GM12878 (cell line): Measurements from ENCODE around the gene ZNF491.

Source experiments
- KDM1A ChIP-seq: fragments of 200-600 bp; sonication (generic); IDR thresholded peaks from 2 replicates; pipeline ENCODE4 v1.6.1; 2016; ENCODE audit warnings: borderline replicate concordance
- MEF2A ChIP-seq: IDR thresholded peaks from 2 replicates; pipeline ENCODE4 v1.6.1; 2011; ENCODE audit warnings: low read depth, mild to moderate bottlenecking, low read length, moderate library complexity; ENCODE audit not compliant: insufficient read depth
- SMAD1 ChIP-seq: fragments of 450-650 bp; IDR thresholded peaks from 2 replicates; pipeline ENCODE4 v1.6.1; 2018; ENCODE audit warnings: mild to moderate bottlenecking, low read depth; ENCODE audit not compliant: partially characterized antibody
- ZNF274 ChIP-seq: IDR thresholded peaks from one replicate; pipeline ENCODE4 v1.8.0; 2011; ENCODE audit not compliant: insufficient read length, insufficient read depth

GRCh38 chr19:11763611-11764010, 34.7 kb upstream of the ZNF491 start:
- TF ChIP-seq ZNF274 = no peak
- TF ChIP-seq SMAD1 = no peak
- no peak for TF ChIP-seq KDM1A
- no peak for TF ChIP-seq MEF2A
